ENCODE results near the gene TBC1D24. TPM values are rescaled to one million over a fixed set of nuclear protein-coding genes. Genes with fewer than 3 reads are reported as not detected.
"Not testable (repeated sequence)": the region's sequence is repeated elsewhere in the genome, so short reads cannot be mapped to it uniquely, and the experiment has no call there.

TBC1D24 gene
- total and polyA plus RNA-seq, 2 donors (not counting 1 experiment from before 2014, with no cell fraction given) = 6.3 to 10.9 TPM

DNA sequence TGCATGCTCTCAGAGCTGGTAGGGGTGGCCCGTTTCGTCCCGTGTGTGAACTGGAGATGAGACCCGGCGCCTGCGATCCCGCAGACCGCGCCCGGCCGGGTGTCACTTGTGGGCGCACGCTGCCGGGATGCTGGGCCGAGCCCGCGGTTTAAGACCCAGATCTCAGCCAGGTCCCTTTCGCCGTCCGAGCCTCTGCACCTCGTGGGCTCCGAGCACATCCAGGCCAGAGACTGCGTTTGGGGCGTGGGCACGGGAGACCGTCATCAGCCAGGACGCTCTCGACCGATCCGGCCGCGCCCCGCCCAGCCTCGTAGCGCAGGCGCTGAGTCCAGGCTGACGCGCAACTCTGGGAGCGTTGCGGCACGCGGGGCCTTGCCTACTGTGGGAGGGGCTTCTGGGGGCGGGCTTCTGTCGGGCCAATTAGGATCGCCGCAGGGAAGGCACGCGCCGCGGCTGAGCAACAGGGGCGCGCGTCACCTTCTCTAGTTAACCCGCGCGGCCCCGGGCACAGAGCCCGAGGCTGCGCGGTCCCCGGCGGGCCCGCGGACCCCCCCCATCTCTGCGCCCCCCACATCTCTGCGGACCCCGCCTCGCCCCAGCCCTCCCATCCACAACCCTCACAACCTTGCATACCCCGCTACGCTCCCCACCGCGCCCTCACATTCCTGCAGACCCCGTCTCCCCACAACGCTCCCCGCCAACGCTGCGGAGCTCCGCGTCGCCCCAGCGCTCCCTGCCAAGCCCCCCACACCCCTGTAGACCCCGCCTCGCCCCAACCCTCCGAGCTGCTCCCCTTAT is 57.0 kb downstream of the TBC1D24 start:
- Histone ChIP-seq H3K27ac (ENCODE audit: insufficient read depth, low read length) (peak overlapping the region; percentile 88), H3K27me3 (ENCODE audit: control insufficient read depth, insufficient read depth, low read length) (no peaks in the 10 kb centered on the region), H3K4me1 (ENCODE audit: control insufficient read depth, extremely low read depth, insufficient read depth, low read length) (peaks cover 15% of the 10 kb centered on the region), H3K79me2 (ENCODE audit: control insufficient read depth, insufficient read depth, low read length) (no peaks in the 10 kb centered on the region), H2AFZ (ENCODE audit: low read length) (no peak overlapping the region), H3K9ac (ENCODE audit: insufficient read depth, low read length) (peak overlapping the region; percentile 75), H3K36me3 (ENCODE audit: control insufficient read depth, insufficient read depth, low read length) (peaks cover 24% of the 10 kb centered on the region), H4K20me1 (ENCODE audit: control insufficient read depth, extremely low read depth, insufficient read depth, low read length) (no peaks in the 10 kb centered on the region), H3K4me3 (replicated peaks in 1 of 4; ENCODE audit: control extremely low read depth in 1 of 4, insufficient read depth in 1 of 4, low read depth in 3 of 4, low read length in 4 of 4) (peak overlapping the region; percentile 58 to 66 (median 61)), H3K9me3 (ENCODE audit: control insufficient read depth, insufficient read depth, low read depth, low read length) (no peaks in the 10 kb centered on the region), H3K4me2 (ENCODE audit: extremely low read depth, insufficient read depth, low read length) (peak overlapping the region; percentile 100)
- peak; percentile 95 to 96 for DNase-seq (ENCODE audit: low read depth in 2 of 2)
- TF ChIP-seq EZH2 (IDR thresholded peaks at IDR 0.05; ENCODE audit: low read length, missing control alignments) = no peak
- TF ChIP-seq, protein P1, sequence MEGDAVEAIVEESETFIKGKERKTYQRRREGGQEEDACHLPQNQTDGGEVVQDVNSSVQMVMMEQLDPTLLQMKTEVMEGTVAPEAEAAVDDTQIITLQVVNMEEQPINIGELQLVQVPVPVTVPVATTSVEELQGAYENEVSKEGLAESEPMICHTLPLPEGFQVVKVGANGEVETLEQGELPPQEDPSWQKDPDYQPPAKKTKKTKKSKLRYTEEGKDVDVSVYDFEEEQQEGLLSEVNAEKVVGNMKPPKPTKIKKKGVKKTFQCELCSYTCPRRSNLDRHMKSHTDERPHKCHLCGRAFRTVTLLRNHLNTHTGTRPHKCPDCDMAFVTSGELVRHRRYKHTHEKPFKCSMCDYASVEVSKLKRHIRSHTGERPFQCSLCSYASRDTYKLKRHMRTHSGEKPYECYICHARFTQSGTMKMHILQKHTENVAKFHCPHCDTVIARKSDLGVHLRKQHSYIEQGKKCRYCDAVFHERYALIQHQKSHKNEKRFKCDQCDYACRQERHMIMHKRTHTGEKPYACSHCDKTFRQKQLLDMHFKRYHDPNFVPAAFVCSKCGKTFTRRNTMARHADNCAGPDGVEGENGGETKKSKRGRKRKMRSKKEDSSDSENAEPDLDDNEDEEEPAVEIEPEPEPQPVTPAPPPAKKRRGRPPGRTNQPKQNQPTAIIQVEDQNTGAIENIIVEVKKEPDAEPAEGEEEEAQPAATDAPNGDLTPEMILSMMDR (conservative IDR thresholded peaks at IDR 0.05 in 1 of 2, IDR thresholded peaks at IDR 0.05 in 1 of 2; ENCODE audit: low read depth in 1 of 2, low read length in 2 of 2) = no peak

DNA sequence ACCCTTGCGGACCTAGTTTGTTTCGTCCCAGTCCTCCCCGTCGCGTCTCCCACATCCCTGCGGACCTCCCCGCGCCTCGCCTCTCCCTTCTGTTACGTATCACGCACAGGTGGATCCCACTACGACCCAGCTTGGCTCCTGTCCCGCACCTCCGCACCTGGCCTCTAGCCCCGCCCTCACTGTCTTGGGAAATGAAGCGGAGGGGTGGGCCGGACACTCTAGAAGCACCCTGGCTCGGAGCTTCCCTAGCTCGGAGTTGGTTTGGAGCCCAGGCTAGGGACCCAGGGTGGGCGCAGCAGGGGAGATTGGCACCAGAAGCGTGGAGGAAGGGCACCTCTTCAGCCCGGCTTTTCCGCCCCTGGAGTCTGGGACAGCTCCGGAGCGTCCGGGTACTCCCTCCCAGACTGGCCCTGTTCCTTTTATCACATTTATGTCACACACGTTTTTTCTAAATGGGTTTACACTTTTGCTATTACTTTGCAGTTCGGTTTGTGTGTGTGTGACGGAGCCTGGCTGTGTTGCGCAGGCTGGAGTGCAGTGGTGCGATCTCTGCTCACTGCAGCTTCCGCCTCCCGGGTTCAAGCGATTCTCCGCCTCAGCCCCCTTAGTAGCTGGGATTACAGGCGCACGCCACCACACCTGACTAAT is 57.7 kb downstream of the TBC1D24 start:
- H3K27ac ChIP-seq (ENCODE audit: insufficient read depth, low read length) = peak overlapping the region; percentile 88
- peak overlapping the region; percentile 75 for H3K9ac ChIP-seq (ENCODE audit: insufficient read depth, low read length)
- peak overlapping the region; percentile 100 for H3K4me2 ChIP-seq (ENCODE audit: extremely low read depth, insufficient read depth, low read length)
- peak overlapping the region; percentile 58 to 66 (median 61) for H3K4me3 ChIP-seq (replicated peaks in 1 of 4; ENCODE audit: control extremely low read depth in 1 of 4, insufficient read depth in 1 of 4, low read depth in 3 of 4, low read length in 4 of 4)
- peak; percentile 39 to 52 for DNase-seq (ENCODE audit: low read depth in 2 of 2)
- TF ChIP-seq, protein P1 (conservative IDR thresholded peaks at IDR 0.05 in 1 of 2, IDR thresholded peaks at IDR 0.05 in 1 of 2; ENCODE audit: low read depth in 1 of 2, low read length in 2 of 2) = no peak
- TF ChIP-seq EZH2 (IDR thresholded peaks at IDR 0.05; ENCODE audit: low read length, missing control alignments) = no peak
- peak overlapping the region; percentile 23 for H2AFZ ChIP-seq (ENCODE audit: low read length)
- peaks cover 20% of the 10 kb centered on the region for H3K36me3 ChIP-seq (ENCODE audit: control insufficient read depth, insufficient read depth, low read length)
- H3K4me1 ChIP-seq (ENCODE audit: control insufficient read depth, extremely low read depth, insufficient read depth, low read length) = peaks cover 15% of the 10 kb centered on the region
- H3K79me2 ChIP-seq (ENCODE audit: control insufficient read depth, insufficient read depth, low read length) = no peaks in the 10 kb centered on the region
- H4K20me1 ChIP-seq (ENCODE audit: control insufficient read depth, extremely low read depth, insufficient read depth, low read length) = no peaks in the 10 kb centered on the region
- no peaks in the 10 kb centered on the region for H3K9me3 ChIP-seq (ENCODE audit: control insufficient read depth, insufficient read depth, low read depth, low read length)
- no peaks in the 10 kb centered on the region for H3K27me3 ChIP-seq (ENCODE audit: control insufficient read depth, insufficient read depth, low read length)

DNA sequence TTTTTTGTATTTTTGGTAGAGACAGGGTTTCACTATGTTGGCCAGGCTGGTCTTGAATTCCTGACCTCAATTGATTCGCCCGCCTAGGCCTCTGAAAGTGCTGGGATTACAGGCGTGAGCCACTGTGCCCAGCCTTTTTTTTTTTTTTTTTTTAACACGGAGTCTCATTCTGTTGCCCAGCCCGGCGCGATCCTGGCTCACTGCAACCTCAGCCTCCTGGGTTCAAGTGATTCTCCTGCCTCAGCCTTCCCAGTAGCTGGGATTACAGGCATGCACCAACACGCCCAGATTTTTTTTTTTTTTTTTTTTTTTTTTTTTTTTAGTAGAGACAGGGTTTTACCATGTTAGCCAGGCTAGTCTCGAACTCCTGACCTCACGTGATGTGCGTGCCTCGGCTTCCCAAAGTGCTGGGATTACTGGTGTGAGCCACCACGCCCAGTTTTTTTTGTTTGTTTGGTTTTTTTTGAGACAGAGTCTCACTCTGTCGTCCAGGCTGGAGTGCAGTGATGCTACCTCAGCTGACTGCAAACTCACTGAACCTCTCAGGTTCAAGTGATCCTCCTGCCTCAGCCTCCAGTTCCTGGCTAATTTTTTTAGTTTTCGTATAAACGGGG is 58.3 kb downstream of the TBC1D24 start:
- H3K9me3 ChIP-seq (ENCODE audit: control insufficient read depth, insufficient read depth, low read depth, low read length); H4K20me1 ChIP-seq (ENCODE audit: control insufficient read depth, extremely low read depth, insufficient read depth, low read length); DNase-seq (ENCODE audit: low read depth in 2 of 2); H3K79me2 ChIP-seq (ENCODE audit: control insufficient read depth, insufficient read depth, low read length); H3K9ac ChIP-seq (ENCODE audit: insufficient read depth, low read length); H3K27me3 ChIP-seq (ENCODE audit: control insufficient read depth, insufficient read depth, low read length); H2AFZ ChIP-seq (ENCODE audit: low read length): not testable (repeated sequence)
- Histone ChIP-seq H3K4me3 (replicated peaks in 1 of 4; ENCODE audit: control extremely low read depth in 1 of 4, insufficient read depth in 1 of 4, low read depth in 3 of 4, low read length in 4 of 4) (peak overlapping the region in 1 of 4 experiments; percentile 63), H3K27ac (ENCODE audit: insufficient read depth, low read length) (peak overlapping the region; percentile 88), H3K4me1 (ENCODE audit: control insufficient read depth, extremely low read depth, insufficient read depth, low read length) (peaks cover 15% of the 10 kb centered on the region), H3K4me2 (ENCODE audit: extremely low read depth, insufficient read depth, low read length) (peak overlapping the region; percentile 100), H3K36me3 (ENCODE audit: control insufficient read depth, insufficient read depth, low read length) (peaks cover 16% of the 10 kb centered on the region)
